HG03571 (cell line): ENCODE results near the gene FKBP4.

Source experiments
- ATAC-seq: cut with Tn5 transposase; IDR thresholded peaks from one replicate; pipeline ENCODE4 v1.9.1; 2021; ENCODE audit not compliant: unreplicated experiment

Gene FKBP4

GRCh38 chr12:2779281-2779680, 15.5 kb upstream of the FKBP4 start:
- no peak for ATAC-seq

DNA sequence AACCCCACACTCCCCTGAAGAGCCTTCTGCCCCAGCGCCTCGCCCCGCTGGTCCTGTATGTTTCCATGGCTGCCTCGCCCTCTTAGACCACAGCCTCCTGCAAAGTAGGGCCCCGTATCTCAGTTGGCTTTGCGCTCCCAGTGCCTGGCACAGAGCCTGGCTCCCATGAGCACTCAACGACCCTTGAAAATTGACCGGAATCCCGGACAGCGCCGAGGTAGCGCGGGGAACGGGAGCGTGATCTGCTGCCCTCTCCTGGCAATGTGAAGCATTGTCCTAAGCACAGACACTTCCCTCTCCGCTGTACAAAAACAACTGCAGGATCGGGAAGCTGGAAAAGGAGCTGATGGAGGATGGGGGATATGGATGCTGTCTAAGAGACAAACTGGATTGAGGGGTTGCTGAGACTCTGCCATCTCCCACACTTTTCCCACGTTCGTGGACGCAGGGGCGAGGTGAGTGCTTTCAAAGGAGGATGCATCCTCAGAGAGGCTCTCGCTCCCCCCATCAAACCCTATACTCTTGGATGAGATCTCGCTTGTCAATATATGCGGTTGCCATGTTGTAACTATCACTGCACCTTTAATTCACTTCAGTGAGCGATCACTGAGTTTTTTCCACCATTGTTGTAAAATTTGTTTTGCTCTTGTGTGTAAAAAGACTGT, 10.7 kb upstream of the FKBP4 start:
- no peak for ATAC-seq

DNA sequence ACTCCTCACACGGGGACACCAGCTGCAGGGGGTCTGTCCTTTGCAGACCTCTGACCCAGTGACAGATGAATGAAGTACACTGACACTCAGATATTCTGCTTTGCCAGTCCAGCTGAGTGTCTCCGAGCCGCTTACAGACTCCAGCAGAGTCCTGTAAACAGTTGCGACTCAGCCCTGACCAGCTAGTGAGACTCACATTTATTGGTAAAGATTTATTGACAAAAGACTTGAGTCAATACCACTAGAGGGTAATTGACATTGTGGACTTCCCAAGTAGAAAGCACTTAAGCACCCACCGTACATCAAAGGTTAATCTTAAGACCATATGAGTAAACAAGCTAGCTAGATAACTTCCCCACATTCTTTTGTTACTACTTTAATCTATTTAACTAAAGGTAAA, 9.8 kb upstream of the FKBP4 start:
- ATAC-seq, result no peak

GRCh38 chr12:2791089-2791488, 3.7 kb upstream of the FKBP4 start:
- ATAC-seq, result no peak

DNA sequence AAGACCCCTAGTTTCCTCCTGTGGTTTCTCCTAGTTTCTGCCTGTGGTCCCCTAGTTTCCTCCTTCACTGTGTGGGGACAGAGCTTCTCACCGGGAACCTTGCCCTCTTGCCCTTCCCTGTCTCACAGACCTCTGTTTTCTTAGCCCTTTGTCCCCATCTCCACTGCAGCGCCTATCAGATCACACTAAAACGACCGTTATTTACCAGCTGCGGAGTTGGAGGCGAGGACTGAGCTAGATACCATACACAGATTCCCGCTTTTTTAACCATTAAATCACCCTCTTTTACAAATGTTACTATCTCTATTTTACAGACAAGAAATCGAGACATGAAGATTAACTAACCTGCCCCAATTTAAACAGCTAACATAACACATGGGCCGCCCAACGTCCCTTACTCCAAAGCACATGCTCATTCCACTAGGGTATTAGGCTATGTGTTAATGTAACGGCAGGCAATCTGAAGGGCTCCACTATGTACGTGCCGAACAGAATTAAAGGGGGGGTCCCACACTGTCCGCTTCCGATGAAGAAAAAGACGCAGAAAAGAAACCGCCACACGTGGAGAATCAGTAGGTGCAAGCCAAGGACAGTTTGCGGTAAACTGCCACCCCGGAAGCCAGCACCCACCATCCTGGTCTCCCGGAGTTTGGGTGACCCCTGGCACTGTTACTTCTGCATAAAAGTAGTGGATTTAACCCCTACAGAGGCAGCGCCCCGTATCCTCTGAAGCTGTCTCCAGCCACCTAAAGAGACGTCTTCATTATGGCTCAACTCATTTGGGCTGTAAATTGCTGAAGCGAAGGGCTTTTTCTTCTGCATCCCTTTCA, 1.9 kb upstream of the FKBP4 start:
- ATAC-seq, result no peak

GRCh38 chr12:2793561-2793960, 1.2 kb upstream of the FKBP4 start:
- ATAC-seq, result no peak

- no peak for ATAC-seq
These were observed 507 bp upstream of the FKBP4 start for GRCh38 chr12:2794191-2794735.

DNA sequence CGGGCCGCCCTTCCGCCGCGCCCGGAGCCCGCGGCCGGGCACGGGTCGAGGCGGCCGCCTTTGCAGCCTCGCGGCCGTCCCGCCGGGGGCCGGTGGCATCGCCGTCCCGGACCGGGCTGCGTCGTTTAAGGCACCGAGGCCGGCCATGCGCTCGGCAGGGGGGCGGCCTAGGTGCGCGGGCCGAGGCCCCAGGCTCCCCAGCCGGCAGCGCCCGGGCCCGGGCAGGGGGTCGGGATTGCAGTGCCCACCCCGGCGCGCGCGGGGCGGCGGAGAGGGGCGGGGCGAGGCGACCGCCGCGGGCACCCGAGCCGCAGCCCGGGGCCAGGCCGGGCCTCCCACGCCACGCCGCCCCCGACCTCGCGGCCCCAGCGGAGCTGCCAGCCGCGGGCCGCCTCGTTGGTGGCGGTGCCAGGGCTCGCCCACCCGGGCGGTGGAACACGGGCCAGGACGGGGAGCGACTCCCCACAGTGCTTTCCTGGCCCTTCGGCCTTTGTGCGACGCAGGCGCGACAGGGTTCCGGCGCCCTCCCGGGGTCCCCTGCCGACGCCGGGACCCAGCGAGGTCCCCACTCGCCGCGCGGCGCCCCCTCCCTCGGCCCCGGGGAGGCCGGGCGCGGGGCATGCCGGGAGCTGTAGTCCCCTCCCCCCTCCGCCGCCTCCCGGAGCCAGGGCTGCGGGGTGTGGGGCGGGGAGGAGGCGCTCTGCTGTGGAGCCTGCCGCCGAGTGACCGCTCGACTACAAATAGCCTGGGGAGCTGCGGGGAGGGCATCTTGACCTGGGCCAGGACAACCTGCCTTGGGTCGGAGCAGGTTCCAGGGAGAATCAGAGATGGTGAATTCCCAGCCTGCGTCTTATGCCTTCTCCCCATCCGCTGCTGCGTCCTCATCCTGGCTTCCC, 769 bp downstream of the FKBP4 start:
- ATAC-seq, result peak; percentile 69

GRCh38 chr12:2796187-2796666, 1.5 kb downstream of the FKBP4 start:
- ATAC-seq, result no peak

DNA sequence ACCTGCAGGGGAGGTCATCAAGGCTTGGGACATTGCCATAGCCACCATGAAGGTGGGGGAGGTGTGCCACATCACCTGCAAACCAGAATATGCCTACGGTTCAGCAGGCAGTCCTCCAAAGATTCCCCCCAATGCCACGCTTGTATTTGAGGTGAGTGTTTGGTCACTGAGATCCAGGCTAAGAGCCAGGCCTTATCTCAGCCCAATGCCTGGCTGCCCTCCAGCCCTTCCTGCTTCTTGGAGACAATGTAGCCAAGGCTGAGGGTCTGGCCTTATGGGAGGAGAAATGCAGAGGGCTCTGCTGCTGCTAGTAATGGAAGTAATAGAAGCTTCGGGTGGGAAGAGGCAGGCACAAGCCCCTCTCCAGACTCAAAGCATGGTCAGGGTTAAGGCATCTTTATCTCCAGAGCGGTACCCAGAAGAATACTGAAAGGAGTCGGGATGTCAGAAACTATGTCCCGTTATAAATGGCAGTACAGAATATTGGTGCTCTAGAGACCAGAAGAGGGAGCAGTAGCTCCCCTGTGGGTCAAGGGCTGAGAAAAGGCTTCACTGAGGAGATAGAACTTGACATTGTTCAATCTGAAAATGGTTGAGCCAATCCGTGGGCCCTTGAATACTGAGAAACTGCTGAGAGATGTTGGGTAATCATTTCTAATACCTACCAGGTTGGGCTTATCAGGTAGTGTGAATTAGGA, 3.1 kb downstream of the FKBP4 start:
- ATAC-seq, result no peak

- ATAC-seq, result no peak
These were observed 5.3 kb downstream of the FKBP4 start for GRCh38 chr12:2800046-2800570.

GRCh38 chr12:2801044-2801783, 6.4 kb downstream of the FKBP4 start:
- no peak for ATAC-seq

- ATAC-seq, result no peak
These were observed 9.0 kb downstream of the FKBP4 start for GRCh38 chr12:2803635-2804392.

GRCh38 chr12:2804393-2805142, 9.8 kb downstream of the FKBP4 start:
- no peak for ATAC-seq

DNA sequence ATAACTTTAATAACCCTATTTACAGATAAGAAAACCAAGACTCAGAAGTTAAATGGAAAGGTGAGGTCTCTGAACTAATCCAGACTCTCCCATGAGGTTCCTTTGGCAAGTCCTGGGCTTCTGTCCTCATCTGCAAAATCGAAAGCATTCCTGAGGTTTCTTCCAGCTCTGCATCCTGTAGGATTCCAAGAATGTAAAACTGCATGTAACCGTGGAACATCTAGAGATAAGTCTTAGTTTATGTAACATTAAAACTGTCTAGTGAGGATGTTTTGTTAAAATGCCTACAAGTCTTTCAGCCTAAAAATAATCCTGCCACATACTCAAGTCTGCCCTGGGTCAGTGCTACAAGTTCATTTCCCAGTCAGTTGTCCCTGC, 10.4 kb downstream of the FKBP4 start:
- ATAC-seq, result no peak

- ATAC-seq, result no peak
These were observed 11.9 kb downstream of the FKBP4 start for GRCh38 chr12:2806700-2807099.

DNA sequence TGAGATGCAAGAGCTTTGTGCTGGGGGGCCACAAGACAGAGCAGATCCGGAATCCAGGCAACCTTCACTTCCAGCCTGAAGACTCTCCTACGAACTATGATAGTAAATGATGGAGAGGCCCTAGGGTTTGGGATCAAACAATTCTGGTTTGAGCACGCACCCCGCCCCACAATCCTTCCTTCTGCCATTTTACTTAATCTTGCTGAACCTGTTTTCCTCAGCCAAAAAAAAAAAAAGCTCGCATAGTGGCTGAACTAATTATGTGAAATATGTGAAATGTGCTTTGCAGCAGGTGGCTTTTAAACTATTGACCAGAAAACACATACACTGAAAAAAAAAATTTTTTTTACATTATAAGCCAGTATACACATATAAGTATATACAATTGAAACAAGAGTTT, 17.0 kb downstream of the FKBP4 start:
- no peak for ATAC-seq
